Keratinocyte (primary cell): Measurements from ENCODE around the gene PTPRD.

Experiments used
- CTCF ChIP-seq, 3 experiments: IDR thresholded peaks in 1 of 3; conservative IDR thresholded peaks in 1 of 3; optimal IDR thresholded peaks in 1 of 3; 2 replicates in 2 of 3; 3 replicates in 1 of 3; pipeline versions ENCODE3 to v1.5.1; 2011; ENCODE audit warnings: low read length in 3 of 3, mild to moderate bottlenecking in 3 of 3, moderate library complexity in 2 of 3, control low read depth in 1 of 3, inconsistent platforms in 1 of 3; ENCODE audit not compliant: insufficient read depth in 2 of 3; ENCODE audit errors: extremely low read depth in 1 of 3
- EZH2 ChIP-seq: IDR thresholded peaks from one replicate; pipeline ENCODE4 v1.6.1; 2012; ENCODE audit warnings: inconsistent platforms, mild to moderate bottlenecking, low read length, moderate library complexity

DNA sequence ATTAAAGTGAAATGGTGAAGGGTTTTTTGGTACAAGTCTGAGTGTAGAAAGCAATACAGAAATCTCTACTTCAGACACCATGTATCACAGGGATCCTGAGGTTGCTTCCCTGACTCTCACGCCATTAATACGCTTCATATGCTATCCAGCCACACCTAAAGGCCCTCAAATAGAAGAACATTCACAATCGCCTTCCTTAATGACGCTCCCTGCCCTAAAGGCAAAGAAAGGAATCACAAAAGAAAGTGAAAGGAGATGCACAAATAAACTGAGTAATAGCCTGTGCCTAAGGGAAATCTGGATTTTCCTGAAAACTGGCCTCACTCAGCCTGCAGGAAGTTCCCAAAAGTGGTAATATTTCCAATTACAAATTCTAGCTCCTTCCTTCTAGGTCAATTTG is 1810.6 kb downstream of the PTPRD start:
- no peak for TF ChIP-seq CTCF (optimal IDR thresholded peaks at IDR 0.05 in 1 of 3, IDR thresholded peaks at IDR 0.05 in 1 of 3, conservative IDR thresholded peaks at IDR 0.05 in 1 of 3; ENCODE audit: extremely low read depth in 1 of 3, insufficient read depth in 2 of 3, low read length in 3 of 3)
- no peak for TF ChIP-seq EZH2
